Measurements from ENCODE around the gene GTF2I. TPM values are rescaled to one million over a fixed set of nuclear protein-coding genes. Genes with fewer than 3 reads are reported as not detected.

Gene GTF2I
- total and polyA plus RNA-seq, 2 donors (not counting 1 experiment from before 2014, with no cell fraction given) = 79.3 to 105 TPM

DNA sequence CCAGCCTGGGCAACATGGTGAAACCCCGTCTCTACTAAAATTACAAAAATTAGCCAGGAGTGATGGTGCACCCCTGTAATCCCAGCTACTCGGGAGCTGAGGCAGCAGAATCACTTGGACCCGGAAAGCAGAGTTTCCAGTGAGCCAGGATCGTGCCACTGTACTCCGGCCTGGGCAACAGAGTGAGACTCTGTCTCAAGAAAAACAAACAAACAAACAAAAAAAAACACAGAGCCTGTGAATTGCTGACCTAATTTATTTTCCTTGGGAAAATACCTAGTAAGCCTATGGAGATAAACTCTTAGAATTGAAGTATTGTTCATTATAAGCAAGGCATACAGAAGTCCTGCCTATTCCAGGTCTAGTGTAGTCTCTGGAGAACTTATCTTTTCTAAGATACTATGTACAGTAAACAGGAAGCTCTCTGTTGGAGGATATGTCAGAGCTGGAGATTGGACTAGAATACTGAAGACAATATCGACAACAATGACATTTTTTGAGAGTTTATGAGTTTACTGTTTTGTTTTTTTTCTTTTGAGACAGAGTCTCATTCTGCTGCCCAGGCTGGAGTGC is 14.9 kb downstream of the GTF2I start:
- Histone ChIP-seq H3K4me1 (ENCODE audit: control insufficient read depth, extremely low read depth, insufficient read depth, low read length) (no peaks in the 10 kb centered on the region), H3K36me3 (ENCODE audit: control insufficient read depth, insufficient read depth, low read length) (no peaks in the 10 kb centered on the region), H3K27ac (ENCODE audit: insufficient read depth, low read length) (no peak overlapping the region), H3K79me2 (ENCODE audit: control insufficient read depth, insufficient read depth, low read length) (peaks cover 73% of the 10 kb centered on the region), H2AFZ (ENCODE audit: low read length) (no peak overlapping the region), H3K4me3 (replicated peaks in 1 of 4; ENCODE audit: control extremely low read depth in 1 of 4, insufficient read depth in 1 of 4, low read depth in 3 of 4, low read length in 4 of 4) (no peak overlapping the region), H3K4me2 (ENCODE audit: extremely low read depth, insufficient read depth, low read length) (no peak overlapping the region), H3K9me3 (ENCODE audit: control insufficient read depth, insufficient read depth, low read depth, low read length) (no peaks in the 10 kb centered on the region), H3K9ac (ENCODE audit: insufficient read depth, low read length) (no peak overlapping the region), H4K20me1 (ENCODE audit: control insufficient read depth, extremely low read depth, insufficient read depth, low read length) (no peaks in the 10 kb centered on the region), H3K27me3 (ENCODE audit: control insufficient read depth, insufficient read depth, low read length) (no peaks in the 10 kb centered on the region)
- no peak for TF ChIP-seq EZH2 (IDR thresholded peaks at IDR 0.05; ENCODE audit: low read length, missing control alignments)
- TF ChIP-seq, protein P1, sequence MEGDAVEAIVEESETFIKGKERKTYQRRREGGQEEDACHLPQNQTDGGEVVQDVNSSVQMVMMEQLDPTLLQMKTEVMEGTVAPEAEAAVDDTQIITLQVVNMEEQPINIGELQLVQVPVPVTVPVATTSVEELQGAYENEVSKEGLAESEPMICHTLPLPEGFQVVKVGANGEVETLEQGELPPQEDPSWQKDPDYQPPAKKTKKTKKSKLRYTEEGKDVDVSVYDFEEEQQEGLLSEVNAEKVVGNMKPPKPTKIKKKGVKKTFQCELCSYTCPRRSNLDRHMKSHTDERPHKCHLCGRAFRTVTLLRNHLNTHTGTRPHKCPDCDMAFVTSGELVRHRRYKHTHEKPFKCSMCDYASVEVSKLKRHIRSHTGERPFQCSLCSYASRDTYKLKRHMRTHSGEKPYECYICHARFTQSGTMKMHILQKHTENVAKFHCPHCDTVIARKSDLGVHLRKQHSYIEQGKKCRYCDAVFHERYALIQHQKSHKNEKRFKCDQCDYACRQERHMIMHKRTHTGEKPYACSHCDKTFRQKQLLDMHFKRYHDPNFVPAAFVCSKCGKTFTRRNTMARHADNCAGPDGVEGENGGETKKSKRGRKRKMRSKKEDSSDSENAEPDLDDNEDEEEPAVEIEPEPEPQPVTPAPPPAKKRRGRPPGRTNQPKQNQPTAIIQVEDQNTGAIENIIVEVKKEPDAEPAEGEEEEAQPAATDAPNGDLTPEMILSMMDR (conservative IDR thresholded peaks at IDR 0.05 in 1 of 2, IDR thresholded peaks at IDR 0.05 in 1 of 2; ENCODE audit: low read depth in 1 of 2, low read length in 2 of 2) = no peak
- no peak for DNase-seq (ENCODE audit: low read depth in 2 of 2)

DNA sequence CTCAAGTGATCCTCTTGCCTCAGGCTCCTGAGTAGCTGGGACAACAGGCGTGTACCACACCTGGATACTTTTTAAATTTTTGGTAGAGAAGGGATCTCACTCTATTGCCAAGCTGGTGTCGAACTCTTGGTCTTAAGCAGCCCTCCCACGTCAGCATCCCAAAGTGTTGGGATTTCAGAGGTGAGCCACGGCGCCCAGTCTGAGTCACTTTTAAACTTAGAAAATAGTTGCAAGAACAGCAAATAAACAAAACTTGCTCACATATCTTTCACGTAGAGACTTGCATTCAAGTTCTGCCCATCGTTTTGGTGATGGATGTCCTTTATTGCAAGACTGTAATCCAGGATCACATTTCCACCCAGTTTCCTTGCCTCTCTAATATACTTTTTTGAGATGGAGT is 16.6 kb downstream of the GTF2I start:
- Histone ChIP-seq H3K36me3 (ENCODE audit: control insufficient read depth, insufficient read depth, low read length) (no peaks in the 10 kb centered on the region), H2AFZ (ENCODE audit: low read length) (no peak overlapping the region), H3K27me3 (ENCODE audit: control insufficient read depth, insufficient read depth, low read length) (no peaks in the 10 kb centered on the region), H3K4me3 (replicated peaks in 1 of 4; ENCODE audit: control extremely low read depth in 1 of 4, insufficient read depth in 1 of 4, low read depth in 3 of 4, low read length in 4 of 4) (no peak overlapping the region), H3K9ac (ENCODE audit: insufficient read depth, low read length) (no peak overlapping the region), H3K9me3 (ENCODE audit: control insufficient read depth, insufficient read depth, low read depth, low read length) (no peaks in the 10 kb centered on the region), H3K79me2 (ENCODE audit: control insufficient read depth, insufficient read depth, low read length) (peaks cover 68% of the 10 kb centered on the region), H3K4me2 (ENCODE audit: extremely low read depth, insufficient read depth, low read length) (no peak overlapping the region), H3K27ac (ENCODE audit: insufficient read depth, low read length) (no peak overlapping the region), H4K20me1 (ENCODE audit: control insufficient read depth, extremely low read depth, insufficient read depth, low read length) (no peaks in the 10 kb centered on the region), H3K4me1 (ENCODE audit: control insufficient read depth, extremely low read depth, insufficient read depth, low read length) (no peaks in the 10 kb centered on the region)
- TF ChIP-seq EZH2 (IDR thresholded peaks at IDR 0.05; ENCODE audit: low read length, missing control alignments) = no peak
- TF ChIP-seq, protein P1 (conservative IDR thresholded peaks at IDR 0.05 in 1 of 2, IDR thresholded peaks at IDR 0.05 in 1 of 2; ENCODE audit: low read depth in 1 of 2, low read length in 2 of 2) = no peak
- no peak for DNase-seq (ENCODE audit: low read depth in 2 of 2)

DNA sequence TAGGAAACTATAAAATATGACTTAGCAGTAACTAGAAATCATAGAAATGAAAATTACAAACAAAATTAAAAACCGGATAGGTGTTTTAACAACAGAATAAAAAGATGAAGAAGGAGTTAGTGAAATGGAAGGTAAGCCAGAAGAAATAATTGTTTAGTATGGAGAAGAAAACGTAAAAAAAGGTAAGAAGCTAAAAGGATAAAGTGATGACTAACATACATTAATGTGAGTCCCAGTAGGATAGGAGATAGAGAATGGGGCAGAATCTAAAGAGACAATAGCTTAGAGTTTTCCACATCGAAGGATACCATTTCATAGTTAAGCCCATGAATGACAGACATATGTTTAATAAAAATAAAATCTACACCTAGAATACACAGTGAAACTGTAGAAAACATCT is 25.3 kb downstream of the GTF2I start:
- Histone ChIP-seq H3K9ac (ENCODE audit: insufficient read depth, low read length) (no peak overlapping the region), H2AFZ (ENCODE audit: low read length) (no peak overlapping the region), H4K20me1 (ENCODE audit: control insufficient read depth, extremely low read depth, insufficient read depth, low read length) (no peaks in the 10 kb centered on the region), H3K27ac (ENCODE audit: insufficient read depth, low read length) (no peak overlapping the region), H3K79me2 (ENCODE audit: control insufficient read depth, insufficient read depth, low read length) (peaks cover 72% of the 10 kb centered on the region), H3K9me3 (ENCODE audit: control insufficient read depth, insufficient read depth, low read depth, low read length) (no peaks in the 10 kb centered on the region), H3K36me3 (ENCODE audit: control insufficient read depth, insufficient read depth, low read length) (no peaks in the 10 kb centered on the region), H3K4me3 (replicated peaks in 1 of 4; ENCODE audit: control extremely low read depth in 1 of 4, insufficient read depth in 1 of 4, low read depth in 3 of 4, low read length in 4 of 4) (no peak overlapping the region), H3K4me1 (ENCODE audit: control insufficient read depth, extremely low read depth, insufficient read depth, low read length) (no peaks in the 10 kb centered on the region), H3K27me3 (ENCODE audit: control insufficient read depth, insufficient read depth, low read length) (no peaks in the 10 kb centered on the region), H3K4me2 (ENCODE audit: extremely low read depth, insufficient read depth, low read length) (no peak overlapping the region)
- DNase-seq (ENCODE audit: low read depth in 2 of 2) = no peak
- TF ChIP-seq, protein P1 (conservative IDR thresholded peaks at IDR 0.05 in 1 of 2, IDR thresholded peaks at IDR 0.05 in 1 of 2; ENCODE audit: low read depth in 1 of 2, low read length in 2 of 2) = no peak
- no peak for TF ChIP-seq EZH2 (IDR thresholded peaks at IDR 0.05; ENCODE audit: low read length, missing control alignments)

Data from fibroblast of lung (primary cell).